Loucy (cell line): ENCODE measurements around the gene TACC3.

ENCODE experiments used
- H2AFZ ChIP-seq: fragments of 200-600 bp; sonication (generic); 2 replicates; pipeline ENCODE4 v1.6.0; 2016; ENCODE audit warnings: antibody characterized with exemption, mild to moderate bottlenecking, low read length, moderate library complexity
- H3F3A ChIP-seq: fragments of 200-600 bp; 2 replicates; pipeline ENCODE4 v1.6.0; 2016; ENCODE audit warnings: antibody characterized with exemption, low read depth, mild to moderate bottlenecking
- H3K27me3 ChIP-seq: fragments of 200-600 bp; sonication (generic); 2 replicates; pipeline ENCODE4 v1.6.1; 2014; ENCODE audit warnings: low read length, mild to moderate bottlenecking; ENCODE audit not compliant: insufficient read depth, poor library complexity, severe bottlenecking
- H3K36me3 ChIP-seq: fragments of 200-600 bp; sonication (generic); 2 replicates; pipeline ENCODE4 v1.6.1; 2016; ENCODE audit warnings: low read length; ENCODE audit not compliant: insufficient read depth
- H3K4me1 ChIP-seq: fragments of 200-600 bp; sonication (generic); 2 replicates; pipeline ENCODE4 v1.5.1; 2014; ENCODE audit warnings: low read length, mild to moderate bottlenecking; ENCODE audit not compliant: insufficient read depth, poor library complexity, severe bottlenecking
- H3K4me2 ChIP-seq: fragments of 200-600 bp; sonication (generic); 2 replicates; pipeline ENCODE4 v1.6.0; 2014; ENCODE audit warnings: antibody characterized with exemption, low read length, low read depth, mild to moderate bottlenecking; ENCODE audit not compliant: poor library complexity, severe bottlenecking
- H3K4me3 ChIP-seq: fragments of 200-600 bp; sonication (generic); 2 replicates; pipeline ENCODE4 v1.5.1; 2014; ENCODE audit warnings: low read length, mild to moderate bottlenecking, mixed read lengths; ENCODE audit not compliant: poor library complexity, severe bottlenecking
- H3K79me2 ChIP-seq: fragments of 200-600 bp; sonication (generic); 2 replicates; pipeline ENCODE4 v1.6.1; 2014; ENCODE audit warnings: low read length; ENCODE audit not compliant: insufficient read depth
- H3K9ac ChIP-seq: fragments of 200-600 bp; sonication (generic); 2 replicates; pipeline ENCODE4 v1.6.0; 2014; ENCODE audit warnings: mild to moderate bottlenecking, low read depth, low read length, moderate library complexity; ENCODE audit not compliant: poor library complexity, severe bottlenecking
- H3K9me2 ChIP-seq: fragments of 200-600 bp; sonication (generic); replicated peaks from 2 replicates; pipeline ENCODE4 v1.6.1; 2016; ENCODE audit warnings: low read depth, low read length, mixed read lengths
- H3K9me3 ChIP-seq: fragments of 200-600 bp; sonication (generic); 2 replicates; pipeline ENCODE4 v1.6.1; 2014; ENCODE audit warnings: mild to moderate bottlenecking, antibody characterized with exemption, low read length, low read depth; ENCODE audit not compliant: insufficient read depth
- H4K20me1 ChIP-seq: fragments of 200-600 bp; sonication (generic); 2 replicates; pipeline ENCODE4 v1.6.0; 2014; ENCODE audit warnings: antibody characterized with exemption, low read length, mild to moderate bottlenecking; ENCODE audit not compliant: insufficient read depth, poor library complexity, severe bottlenecking
- EZH2phosphoT487 ChIP-seq: fragments of 200-600 bp; IDR thresholded peaks from 2 replicates; pipeline ENCODE4 v1.6.1; 2018; ENCODE audit warnings: antibody characterized with exemption, mild to moderate bottlenecking, moderate library complexity, borderline replicate concordance
- TF ChIP-seq, protein P1 (sequence below): fragments of 200-600 bp; sonication (generic); conservative IDR thresholded peaks from 2 replicates; pipeline ENCODE4 v1.5.1; 2014; ENCODE audit warnings: mild to moderate bottlenecking, antibody characterized with exemption, low read length

The TACC3 gene

DNA sequence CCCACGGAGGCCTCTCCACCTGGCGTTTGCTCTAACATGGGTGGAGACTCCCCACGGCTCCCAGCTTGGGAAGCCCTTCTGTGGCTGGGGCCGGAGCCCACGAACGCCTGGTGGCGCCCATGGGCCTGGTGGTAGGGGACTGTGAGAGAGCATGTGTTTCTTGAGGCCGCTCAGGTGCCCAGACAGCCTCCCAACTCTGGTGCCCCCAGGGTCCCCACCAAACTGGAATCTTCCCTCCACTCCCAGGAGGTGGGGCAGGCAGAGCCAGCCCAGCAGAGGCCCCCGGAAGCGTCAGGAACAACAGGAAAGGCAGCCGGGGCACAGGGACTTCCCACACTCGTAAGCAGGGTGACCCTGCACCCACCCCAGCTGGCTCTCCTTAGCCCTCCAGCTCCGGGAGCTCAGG, 38.5 kb downstream of the TACC3 start:
- Histone ChIP-seq H3K79me2 (no peaks in the 10 kb centered on the region), H2AFZ (no peak overlapping the region), H3K4me2 (no peak overlapping the region), H3K9me3 (no peaks in the 10 kb centered on the region), H3K4me1 (no peaks in the 10 kb centered on the region), H3K36me3 (no peaks in the 10 kb centered on the region), H4K20me1 (no peaks in the 10 kb centered on the region), H3K4me3 (no peak overlapping the region), H3F3A (no peaks in the 10 kb centered on the region), H3K9me2 (no peaks in the 10 kb centered on the region), H3K9ac (no peak overlapping the region), H3K27me3 (no peaks in the 10 kb centered on the region)
- no peak for TF ChIP-seq EZH2phosphoT487
- TF ChIP-seq, protein P1, sequence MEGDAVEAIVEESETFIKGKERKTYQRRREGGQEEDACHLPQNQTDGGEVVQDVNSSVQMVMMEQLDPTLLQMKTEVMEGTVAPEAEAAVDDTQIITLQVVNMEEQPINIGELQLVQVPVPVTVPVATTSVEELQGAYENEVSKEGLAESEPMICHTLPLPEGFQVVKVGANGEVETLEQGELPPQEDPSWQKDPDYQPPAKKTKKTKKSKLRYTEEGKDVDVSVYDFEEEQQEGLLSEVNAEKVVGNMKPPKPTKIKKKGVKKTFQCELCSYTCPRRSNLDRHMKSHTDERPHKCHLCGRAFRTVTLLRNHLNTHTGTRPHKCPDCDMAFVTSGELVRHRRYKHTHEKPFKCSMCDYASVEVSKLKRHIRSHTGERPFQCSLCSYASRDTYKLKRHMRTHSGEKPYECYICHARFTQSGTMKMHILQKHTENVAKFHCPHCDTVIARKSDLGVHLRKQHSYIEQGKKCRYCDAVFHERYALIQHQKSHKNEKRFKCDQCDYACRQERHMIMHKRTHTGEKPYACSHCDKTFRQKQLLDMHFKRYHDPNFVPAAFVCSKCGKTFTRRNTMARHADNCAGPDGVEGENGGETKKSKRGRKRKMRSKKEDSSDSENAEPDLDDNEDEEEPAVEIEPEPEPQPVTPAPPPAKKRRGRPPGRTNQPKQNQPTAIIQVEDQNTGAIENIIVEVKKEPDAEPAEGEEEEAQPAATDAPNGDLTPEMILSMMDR = no peak

DNA sequence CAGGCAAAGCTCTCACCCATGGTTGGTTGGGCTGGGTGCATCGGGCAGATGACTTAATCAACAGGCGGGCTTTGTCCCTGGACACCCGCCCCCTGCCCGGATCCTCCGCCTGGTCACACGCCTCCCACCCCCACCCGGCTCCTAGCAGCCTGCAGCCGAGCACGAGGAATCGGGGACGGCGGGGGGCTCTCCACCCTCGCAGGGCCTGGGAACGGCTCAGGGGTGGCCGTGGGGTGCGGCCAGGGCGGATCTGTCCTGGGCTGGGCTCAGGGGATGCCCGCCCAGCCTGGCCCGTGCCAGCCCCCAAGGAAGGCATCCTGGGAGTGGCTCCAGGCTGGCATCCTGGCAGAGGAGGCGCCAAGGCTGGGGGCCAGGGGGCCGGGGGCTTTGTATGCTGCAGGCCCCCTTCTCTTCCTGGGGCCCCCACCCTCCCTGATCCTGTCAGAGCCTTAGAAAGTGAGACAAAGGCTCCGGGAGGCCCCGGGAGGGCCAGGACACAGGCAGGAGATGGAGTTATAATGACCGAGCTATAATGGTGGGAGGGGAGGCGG, 39.3 kb downstream of the TACC3 start:
- Histone ChIP-seq H3K79me2 (no peaks in the 10 kb centered on the region), H3K9ac (no peak overlapping the region), H3F3A (no peaks in the 10 kb centered on the region), H3K9me3 (no peaks in the 10 kb centered on the region), H3K4me1 (no peaks in the 10 kb centered on the region), H3K4me3 (no peak overlapping the region), H4K20me1 (no peaks in the 10 kb centered on the region), H3K36me3 (no peaks in the 10 kb centered on the region), H2AFZ (no peak overlapping the region), H3K27me3 (no peaks in the 10 kb centered on the region), H3K9me2 (no peaks in the 10 kb centered on the region), H3K4me2 (no peak overlapping the region)
- TF ChIP-seq, protein P1 = no peak
- TF ChIP-seq EZH2phosphoT487 = no peak

DNA sequence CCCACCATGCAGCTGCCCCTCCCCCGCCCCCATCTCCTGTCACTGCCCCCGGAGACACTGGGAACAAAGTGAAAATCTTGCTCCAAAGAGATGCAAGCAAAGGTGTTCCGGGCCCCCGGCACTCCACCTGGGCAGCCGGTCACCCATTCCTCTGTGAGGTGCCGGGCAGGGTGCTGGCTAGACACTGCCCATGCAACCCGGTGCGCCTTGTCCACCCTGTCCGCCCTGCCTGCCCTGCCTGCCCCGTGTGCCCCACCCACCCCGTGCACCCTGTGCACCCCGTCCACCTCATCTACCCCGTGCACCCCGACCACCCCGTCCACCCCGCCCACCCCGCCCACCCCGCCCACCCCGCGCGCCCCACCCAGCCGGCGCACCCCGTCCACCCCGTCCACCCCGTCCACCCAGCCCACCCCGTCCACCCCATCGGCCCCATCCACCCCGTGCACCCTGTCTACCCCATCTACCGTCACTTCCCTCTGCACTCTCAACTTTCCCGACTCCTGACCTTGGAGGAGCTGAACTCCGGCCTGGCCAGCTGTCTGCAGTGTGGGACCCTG, 39.9 kb downstream of the TACC3 start:
- TF ChIP-seq EZH2phosphoT487 = no peak
- TF ChIP-seq, protein P1 = no peak
- Histone ChIP-seq H3K4me1 (no peaks in the 10 kb centered on the region), H3K36me3 (no peaks in the 10 kb centered on the region)

More for the DNA sequence above, 39.9 kb downstream of the TACC3 start:
- Histone ChIP-seq H3F3A (no peaks in the 10 kb centered on the region), H3K4me2 (no peak overlapping the region), H3K79me2 (no peaks in the 10 kb centered on the region), H2AFZ (no peak overlapping the region), H3K9me2 (no peaks in the 10 kb centered on the region), H3K9me3 (no peaks in the 10 kb centered on the region), H3K9ac (no peak overlapping the region), H4K20me1 (no peaks in the 10 kb centered on the region), H3K27me3 (no peaks in the 10 kb centered on the region), H3K4me3 (no peak overlapping the region)
